HCT116 (cell line): ENCODE measurements around the gene ALDOC.

Source experiments
- POLR2AphosphoS5 ChIP-seq: IDR thresholded peaks from 2 replicates; pipeline ENCODE4 v1.6.1; 2011; ENCODE audit warnings: mild to moderate bottlenecking, low read depth, low read length, moderate library complexity
- TF ChIP-seq, protein P1 (sequence below), 3 experiments: fragments of 200-600 bp in 1 of 3; sonication (generic) in 1 of 3; IDR thresholded peaks in 2 of 3; conservative IDR thresholded peaks in 1 of 3; 2 replicates each; pipeline ENCODE4 v1.5.1; 2012 to 2017; ENCODE audit warnings: low read depth in 2 of 3, low read length in 2 of 3, antibody characterized with exemption in 1 of 3, borderline replicate concordance in 1 of 3, control low read depth in 1 of 3, mild to moderate bottlenecking in 1 of 3, mixed read lengths in 1 of 3, mixed run types in 1 of 3, moderate library complexity in 1 of 3; ENCODE audit not compliant: insufficient read depth in 1 of 3
- TF ChIP-seq, protein P2 (sequence below): IDR thresholded peaks from 2 replicates; pipeline ENCODE4 v1.6.1; 2012

DNA sequence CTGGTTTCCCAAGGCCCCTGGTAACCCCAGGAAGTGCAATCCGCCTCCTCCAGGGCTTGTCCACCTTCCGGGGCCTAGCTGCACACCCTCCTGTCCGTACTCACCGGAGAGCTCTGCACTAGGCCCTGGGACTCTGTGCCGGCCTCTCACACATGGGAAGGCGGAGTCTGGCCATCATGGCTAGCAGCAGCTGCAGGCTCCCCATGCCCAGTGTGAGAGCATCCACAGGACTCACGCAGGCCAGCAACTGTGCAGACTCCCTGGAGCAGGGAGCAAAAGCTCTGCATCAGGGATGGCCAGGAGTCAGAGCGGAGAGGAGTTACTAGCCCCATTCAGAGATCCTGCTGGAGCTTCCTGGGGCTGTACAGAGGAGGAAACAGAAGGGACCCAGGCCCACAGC lies 50.3 kb downstream of the ALDOC start:
- TF ChIP-seq, protein P1, sequence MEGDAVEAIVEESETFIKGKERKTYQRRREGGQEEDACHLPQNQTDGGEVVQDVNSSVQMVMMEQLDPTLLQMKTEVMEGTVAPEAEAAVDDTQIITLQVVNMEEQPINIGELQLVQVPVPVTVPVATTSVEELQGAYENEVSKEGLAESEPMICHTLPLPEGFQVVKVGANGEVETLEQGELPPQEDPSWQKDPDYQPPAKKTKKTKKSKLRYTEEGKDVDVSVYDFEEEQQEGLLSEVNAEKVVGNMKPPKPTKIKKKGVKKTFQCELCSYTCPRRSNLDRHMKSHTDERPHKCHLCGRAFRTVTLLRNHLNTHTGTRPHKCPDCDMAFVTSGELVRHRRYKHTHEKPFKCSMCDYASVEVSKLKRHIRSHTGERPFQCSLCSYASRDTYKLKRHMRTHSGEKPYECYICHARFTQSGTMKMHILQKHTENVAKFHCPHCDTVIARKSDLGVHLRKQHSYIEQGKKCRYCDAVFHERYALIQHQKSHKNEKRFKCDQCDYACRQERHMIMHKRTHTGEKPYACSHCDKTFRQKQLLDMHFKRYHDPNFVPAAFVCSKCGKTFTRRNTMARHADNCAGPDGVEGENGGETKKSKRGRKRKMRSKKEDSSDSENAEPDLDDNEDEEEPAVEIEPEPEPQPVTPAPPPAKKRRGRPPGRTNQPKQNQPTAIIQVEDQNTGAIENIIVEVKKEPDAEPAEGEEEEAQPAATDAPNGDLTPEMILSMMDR (IDR thresholded peaks at IDR 0.05 in 2 of 3, conservative IDR thresholded peaks at IDR 0.05 in 1 of 3; ENCODE audit: borderline replicate concordance in 1 of 3, insufficient read depth in 1 of 3, low read depth in 2 of 3, low read length in 2 of 3) = no peak
- no peak for TF ChIP-seq POLR2AphosphoS5
- TF ChIP-seq, protein P2, sequence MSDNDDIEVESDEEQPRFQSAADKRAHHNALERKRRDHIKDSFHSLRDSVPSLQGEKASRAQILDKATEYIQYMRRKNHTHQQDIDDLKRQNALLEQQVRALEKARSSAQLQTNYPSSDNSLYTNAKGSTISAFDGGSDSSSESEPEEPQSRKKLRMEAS = no peak
